HCT116 (cell line): ENCODE data around the gene AUTS2. TPM values are rescaled to one million over a fixed set of nuclear protein-coding genes. Genes with fewer than 3 reads are reported as not detected.

Experiments used
- ATAC-seq: fragments of 200-7000 bp; cut with Tn5 transposase; 2 replicates; pipeline ENCODE4 v1.9.1; 2020; ENCODE audit warnings: mild to moderate bottlenecking, moderate library complexity
- BruUV-seq: library from RNA; stranded (reverse); fragments of 400-500 nt; replicated peaks from 2 replicates; lab custom pipeline; 2021; lab: Mats Ljungman, UMichigan
- CTCF ChIA-PET: fragments of 300-600 bp; sonication (Branson Sonifier 250); formaldehyde crosslinking; loops from one replicate; lab custom pipeline; 2021; ENCODE audit warnings: antibody characterized with exemption; lab: Charles Lee
- POLR2A ChIA-PET: fragments of 300-600, 350-600 bp; sonication (Branson Sonifier 250); formaldehyde crosslinking; loops from one replicate; lab custom pipeline; 2021; ENCODE audit warnings: antibody characterized with exemption; lab: Charles Lee
- RAD21 ChIA-PET, 2 experiments: fragments of 300-600 bp; sonication (Branson Sonifier 250); formaldehyde crosslinking; loops; one replicate each; lab custom pipeline; 2023; ENCODE audit warnings: low total read pairs in 2 of 2; ENCODE audit not compliant: uncharacterized antibody in 2 of 2, unreplicated experiment in 2 of 2, low non-redundant PET in 1 of 2; lab: Charles Lee
- DNase-seq: peaks from one replicate; pipeline ENCODE4 v3.0.0-alpha.2; 2010; ENCODE audit warnings: low read depth, low spot score
- H2AFZ ChIP-seq: fragments of 200-600 bp; shearing (Covaris generic), sonication (generic); 2 replicates; pipeline ENCODE4 v1.6.1; 2017; ENCODE audit warnings: low read depth, mixed run types, mixed read lengths, antibody characterized with exemption, low read length; ENCODE audit not compliant: poor library complexity, severe bottlenecking
- H3K27ac ChIP-seq: 2 replicates; pipeline ENCODE4 v1.5.1; 2012; ENCODE audit warnings: low read depth, low read length
- H3K27me3 ChIP-seq: fragments of 200-600 bp; sonication (generic); 2 replicates; pipeline ENCODE4 v1.6.1; 2016; ENCODE audit warnings: mixed run types, low read length, mixed read lengths; ENCODE audit not compliant: insufficient read depth
- H3K36me3 ChIP-seq, 2 experiments: fragments of 200-500 bp in 1 of 2; fragments of 200-600 bp in 1 of 2; sonication (Bioruptor generic) in 1 of 2; sonication (generic) in 1 of 2; 2 replicates each; pipeline versions ENCODE4 v1.5.1 to v1.6.1; 2014 to 2016; ENCODE audit warnings: low read length in 2 of 2, inconsistent platforms in 1 of 2, mixed read lengths in 1 of 2, mixed run types in 1 of 2; ENCODE audit not compliant: insufficient read depth in 2 of 2, control insufficient read depth in 1 of 2
- H3K4me1 ChIP-seq, 2 experiments: fragments of 200-600 bp in 1 of 2; sonication (generic) in 1 of 2; 2 replicates each; pipeline versions ENCODE4 v1.5.1 to v1.6.1; 2012 to 2017; ENCODE audit warnings: low read length in 2 of 2, inconsistent platforms in 1 of 2, mild to moderate bottlenecking in 1 of 2, mixed read lengths in 1 of 2, mixed run types in 1 of 2, moderate library complexity in 1 of 2; ENCODE audit not compliant: insufficient read depth in 2 of 2, control insufficient read depth in 1 of 2
- H3K4me2 ChIP-seq: fragments of 200-600 bp; sonication (generic); 2 replicates; pipeline ENCODE4 v1.6.1; 2017; ENCODE audit warnings: mixed run types, low read length, mixed read lengths
- H3K4me3 ChIP-seq, 2 experiments: fragments of 200-600 bp in 1 of 2; sonication (generic) in 1 of 2; replicated peaks in 1 of 2; 2 replicates each; pipeline ENCODE4 v1.5.1; 2011 to 2016; ENCODE audit warnings: low read length in 2 of 2, control low read depth in 1 of 2, low read depth in 1 of 2, mild to moderate bottlenecking in 1 of 2, mixed read lengths in 1 of 2, mixed run types in 1 of 2
- H3K79me2 ChIP-seq: fragments of 200-600 bp; sonication (generic); 2 replicates; pipeline ENCODE4 v1.6.1; 2017; ENCODE audit warnings: mild to moderate bottlenecking, mixed run types, low read length, moderate library complexity, mixed read lengths; ENCODE audit not compliant: insufficient read depth
- H3K9ac ChIP-seq: fragments of 200-600 bp; sonication (generic); 2 replicates; pipeline ENCODE4 v1.6.1; 2016; ENCODE audit warnings: low read length, mixed read lengths
- H3K9me2 ChIP-seq: fragments of 200-600 bp; sonication (generic), shearing (Covaris generic); 2 replicates; pipeline ENCODE4 v1.6.1; 2017; ENCODE audit warnings: mixed run types, mild to moderate bottlenecking, moderate library complexity; ENCODE audit not compliant: insufficient read depth
- H3K9me3 ChIP-seq, 2 experiments: fragments of 200-500 bp in 1 of 2; fragments of 200-600 bp in 1 of 2; sonication (Bioruptor generic) in 1 of 2; sonication (generic) in 1 of 2; 2 replicates each; pipeline ENCODE4 v1.6.1; 2014 to 2017; ENCODE audit warnings: low read length in 2 of 2, mixed read lengths in 2 of 2, inconsistent platforms in 1 of 2, low read depth in 1 of 2, mild to moderate bottlenecking in 1 of 2, mixed run types in 1 of 2, moderate library complexity in 1 of 2; ENCODE audit not compliant: control insufficient read depth in 1 of 2, insufficient read depth in 1 of 2
- H4K20me1 ChIP-seq: fragments of 200-600 bp; sonication (generic), shearing (Covaris generic); 2 replicates; pipeline ENCODE4 v1.6.1; 2017; ENCODE audit warnings: mixed run types, mild to moderate bottlenecking, moderate library complexity; ENCODE audit not compliant: insufficient read depth
- ELF1 ChIP-seq: IDR thresholded peaks from 2 replicates; pipeline ENCODE4 v1.6.1; 2012; ENCODE audit warnings: low read depth, borderline replicate concordance
- POLR2AphosphoS5 ChIP-seq: IDR thresholded peaks from 2 replicates; pipeline ENCODE4 v1.6.1; 2011; ENCODE audit warnings: mild to moderate bottlenecking, low read depth, low read length, moderate library complexity
- intact Hi-C: fragments of 100-400 bp; cut with micrococcal nuclease; formaldehyde crosslinking; loops from 2 replicates; pipeline ENCODE4 v1.10.0; 2022
- total RNA-seq: library from RNA; stranded (reverse); gene quantifications from one replicate; pipeline ENCODE4 v1.2.1, GENCODE V29; 2021; ENCODE audit not compliant: unreplicated experiment

The AUTS2 gene
- total RNA-seq, 1 experiment from 2014 or later, result 0.93 TPM

DNA sequence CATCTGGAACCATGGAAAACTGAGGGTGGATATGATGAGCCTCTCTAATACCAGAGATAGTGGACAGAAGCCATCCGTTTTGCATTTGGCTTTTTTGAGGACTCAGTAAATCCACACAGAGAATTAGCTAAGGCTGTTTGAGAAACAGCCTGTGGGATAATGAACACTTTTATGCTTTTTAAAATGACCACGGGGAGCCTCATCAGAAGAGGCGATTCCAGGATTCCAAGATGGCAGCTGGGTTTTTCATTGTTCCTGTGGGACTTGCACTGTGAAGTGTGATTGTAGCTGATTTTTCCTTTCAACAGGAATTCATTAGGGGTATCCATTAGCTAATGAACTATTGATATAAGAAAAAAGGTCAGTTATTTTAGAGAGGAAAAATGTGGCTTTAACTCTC, 353.2 kb downstream of the AUTS2 start:
- intact Hi-C loops, result no loop called here
- ChIA-PET CTCF (no interaction called here), POLR2A (no interaction called here), RAD21 (no interaction called here)
- no peaks in the 10 kb centered on the region for H4K20me1 ChIP-seq
- no peak overlapping the region for H2AFZ ChIP-seq
- H3K9me3 ChIP-seq, result peaks cover 6 to 37% of the 10 kb centered on the region in 2 experiments; a peak in 2 of 4 replicates
- H3K79me2 ChIP-seq, result no peaks in the 10 kb centered on the region
- H3K27me3 ChIP-seq, result no peaks in the 10 kb centered on the region
- BruUV-seq, result no TSS peak
- no peak for TF ChIP-seq ELF1
- DNase-seq (no peak), ATAC-seq (no peak)
- H3K4me2 ChIP-seq, result no peak overlapping the region
- H3K9ac ChIP-seq, result no peak overlapping the region
- H3K36me3 ChIP-seq, result no peaks in the 10 kb centered on the region
- H3K27ac ChIP-seq, result no peak overlapping the region
- no peaks in the 10 kb centered on the region for H3K9me2 ChIP-seq
- H3K4me1 ChIP-seq, result no peaks in the 10 kb centered on the region
- H3K4me3 ChIP-seq, result no peak overlapping the region

DNA sequence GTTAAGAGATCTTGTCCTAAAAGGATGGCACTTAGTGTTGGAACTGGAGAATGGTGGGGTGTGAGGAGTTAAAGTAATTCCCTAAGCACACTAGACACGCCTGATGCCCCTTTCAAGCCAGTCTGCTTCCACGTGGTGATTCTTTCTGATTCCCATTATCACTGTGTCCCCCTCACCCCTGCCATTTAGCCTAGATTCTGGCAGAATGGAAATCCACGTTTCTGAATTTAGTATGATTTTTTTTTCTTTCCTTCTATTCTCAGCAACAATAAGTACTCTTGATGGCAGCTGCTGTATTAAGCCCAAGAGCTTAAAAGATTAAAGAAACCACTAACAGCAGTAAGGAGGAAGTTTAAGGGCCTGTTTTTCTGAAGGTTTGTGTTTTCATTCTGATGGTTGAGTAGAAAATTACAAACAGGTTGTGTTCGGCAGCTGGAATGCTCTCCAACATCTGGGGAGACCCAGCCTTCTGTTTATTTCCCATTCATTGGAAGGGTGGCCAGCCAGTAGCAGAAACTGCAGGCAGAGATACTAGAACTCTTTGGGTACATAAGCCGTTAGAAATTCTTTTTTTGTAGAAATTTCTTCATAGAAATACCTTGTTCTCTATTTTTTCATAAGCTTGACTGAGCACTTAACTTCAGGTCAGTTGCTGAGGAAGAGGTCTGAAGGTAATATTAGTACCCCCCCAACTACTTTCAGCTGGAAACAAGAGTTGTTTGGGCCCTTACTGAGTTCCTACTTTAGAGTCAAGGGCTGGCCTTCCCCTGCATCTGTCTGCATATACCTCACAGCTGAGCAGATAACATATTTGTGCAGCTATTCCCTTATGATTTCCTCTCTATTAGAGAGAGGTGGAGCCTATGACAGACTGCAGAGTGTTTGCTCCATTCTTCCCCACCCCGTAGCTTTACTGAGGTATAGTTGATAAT, 355.1 kb downstream of the AUTS2 start:
- RAD21 ChIA-PET, result no interaction called here
- H3K4me3 ChIP-seq, result no peak overlapping the region
- no peaks in the 10 kb centered on the region for H3K27me3 ChIP-seq
- H3K9me3 ChIP-seq, result peaks cover 8 to 23% of the 10 kb centered on the region in 2 experiments; a peak in 2 of 4 replicates
- no peak overlapping the region for H3K4me2 ChIP-seq
- H3K36me3 ChIP-seq, result no peaks in the 10 kb centered on the region
- intact Hi-C loops, result no loop called here
- H3K27ac ChIP-seq, result no peak overlapping the region
- H2AFZ ChIP-seq, result no peak overlapping the region
- H3K9ac ChIP-seq, result no peak overlapping the region
- CTCF ChIA-PET, result no interaction called here
- no peaks in the 10 kb centered on the region for H4K20me1 ChIP-seq
- no peaks in the 10 kb centered on the region for H3K4me1 ChIP-seq
- BruUV-seq, result no TSS peak
- POLR2A ChIA-PET, result no interaction called here
- ATAC-seq, result no peak
- no peaks in the 10 kb centered on the region for H3K79me2 ChIP-seq
- H3K9me2 ChIP-seq, result no peaks in the 10 kb centered on the region
- DNase-seq, result no peak
- no peak for TF ChIP-seq POLR2AphosphoS5
